Testis (tissue), 2 donors: ENCODE data around the gene SLC35A2.

Experiments
- POLR2A ChIP-seq: fragments of 450-650 bp; IDR thresholded peaks from one replicate; pipeline ENCODE4 v1.6.1; 2017; ENCODE audit warnings: antibody characterized with exemption, mild to moderate bottlenecking, moderate library complexity
- TF ChIP-seq, protein P1 (sequence below), 3 experiments: fragments of 450-650 bp in 2 of 3; fragments of 200-600 bp in 1 of 3; sonication (generic) in 1 of 3; IDR thresholded peaks; one replicate each; pipeline ENCODE4 v1.5.1; 2016 to 2019; ENCODE audit warnings: antibody characterized with exemption in 3 of 3, mild to moderate bottlenecking in 2 of 3, moderate library complexity in 1 of 3

DNA sequence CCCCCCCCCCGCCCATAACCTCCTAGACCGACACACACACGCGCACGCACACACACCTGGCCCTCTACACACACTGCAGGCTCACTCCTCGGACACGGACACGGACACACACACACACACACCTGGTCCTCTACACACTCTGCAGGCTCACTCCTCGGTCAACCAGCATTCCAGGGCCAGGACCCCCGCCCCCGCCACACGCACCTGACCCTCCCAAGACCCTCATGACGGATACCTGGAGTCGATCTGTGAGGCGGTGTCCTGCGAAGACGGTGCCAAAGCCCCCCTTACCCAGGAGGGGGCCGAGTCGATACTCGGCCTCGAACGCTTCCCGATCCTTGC is 6.8 kb upstream of the SLC35A2 start:
- TF ChIP-seq POLR2A = no peak
- TF ChIP-seq, protein P1, sequence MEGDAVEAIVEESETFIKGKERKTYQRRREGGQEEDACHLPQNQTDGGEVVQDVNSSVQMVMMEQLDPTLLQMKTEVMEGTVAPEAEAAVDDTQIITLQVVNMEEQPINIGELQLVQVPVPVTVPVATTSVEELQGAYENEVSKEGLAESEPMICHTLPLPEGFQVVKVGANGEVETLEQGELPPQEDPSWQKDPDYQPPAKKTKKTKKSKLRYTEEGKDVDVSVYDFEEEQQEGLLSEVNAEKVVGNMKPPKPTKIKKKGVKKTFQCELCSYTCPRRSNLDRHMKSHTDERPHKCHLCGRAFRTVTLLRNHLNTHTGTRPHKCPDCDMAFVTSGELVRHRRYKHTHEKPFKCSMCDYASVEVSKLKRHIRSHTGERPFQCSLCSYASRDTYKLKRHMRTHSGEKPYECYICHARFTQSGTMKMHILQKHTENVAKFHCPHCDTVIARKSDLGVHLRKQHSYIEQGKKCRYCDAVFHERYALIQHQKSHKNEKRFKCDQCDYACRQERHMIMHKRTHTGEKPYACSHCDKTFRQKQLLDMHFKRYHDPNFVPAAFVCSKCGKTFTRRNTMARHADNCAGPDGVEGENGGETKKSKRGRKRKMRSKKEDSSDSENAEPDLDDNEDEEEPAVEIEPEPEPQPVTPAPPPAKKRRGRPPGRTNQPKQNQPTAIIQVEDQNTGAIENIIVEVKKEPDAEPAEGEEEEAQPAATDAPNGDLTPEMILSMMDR (IDR thresholded peaks at IDR 0.05) = no peak
